ENCODE results near the gene CXCR5. TPM values are rescaled to one million over a fixed set of nuclear protein-coding genes. Genes with fewer than 3 reads are reported as not detected.

CXCR5 gene
- total RNA-seq, 3 donors from 2014 or later = 0.12 to 0.23 TPM; not detected in 1

DNA sequence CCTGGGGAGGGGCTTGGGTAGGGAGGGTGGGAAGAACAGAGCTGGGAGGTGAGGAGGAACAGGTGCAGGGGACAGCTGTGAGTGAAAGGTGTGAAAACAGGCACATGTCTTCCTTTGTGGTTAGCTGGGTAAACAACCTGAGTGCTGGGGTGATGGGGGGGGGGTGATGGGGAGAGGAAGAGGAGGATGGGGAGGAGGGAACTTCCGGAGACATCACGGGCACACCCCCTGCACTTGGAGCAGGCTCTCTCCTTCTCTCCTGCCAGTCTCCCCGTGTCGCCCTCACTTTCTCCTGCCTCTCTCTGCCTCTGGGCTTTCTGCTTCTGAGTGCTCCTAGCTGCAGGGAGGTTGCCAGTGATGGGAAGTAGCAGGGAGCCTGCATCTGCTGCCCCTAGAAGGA, 8.8 kb downstream of the CXCR5 start:
- TF ChIP-seq, protein P1, sequence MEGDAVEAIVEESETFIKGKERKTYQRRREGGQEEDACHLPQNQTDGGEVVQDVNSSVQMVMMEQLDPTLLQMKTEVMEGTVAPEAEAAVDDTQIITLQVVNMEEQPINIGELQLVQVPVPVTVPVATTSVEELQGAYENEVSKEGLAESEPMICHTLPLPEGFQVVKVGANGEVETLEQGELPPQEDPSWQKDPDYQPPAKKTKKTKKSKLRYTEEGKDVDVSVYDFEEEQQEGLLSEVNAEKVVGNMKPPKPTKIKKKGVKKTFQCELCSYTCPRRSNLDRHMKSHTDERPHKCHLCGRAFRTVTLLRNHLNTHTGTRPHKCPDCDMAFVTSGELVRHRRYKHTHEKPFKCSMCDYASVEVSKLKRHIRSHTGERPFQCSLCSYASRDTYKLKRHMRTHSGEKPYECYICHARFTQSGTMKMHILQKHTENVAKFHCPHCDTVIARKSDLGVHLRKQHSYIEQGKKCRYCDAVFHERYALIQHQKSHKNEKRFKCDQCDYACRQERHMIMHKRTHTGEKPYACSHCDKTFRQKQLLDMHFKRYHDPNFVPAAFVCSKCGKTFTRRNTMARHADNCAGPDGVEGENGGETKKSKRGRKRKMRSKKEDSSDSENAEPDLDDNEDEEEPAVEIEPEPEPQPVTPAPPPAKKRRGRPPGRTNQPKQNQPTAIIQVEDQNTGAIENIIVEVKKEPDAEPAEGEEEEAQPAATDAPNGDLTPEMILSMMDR (IDR thresholded peaks at IDR 0.05) = no peak
- peak in 2 of 3 donors; percentile 44 to 78 for DNase-seq
- ATAC-seq = peak; percentile 71
- H3K4me1 ChIP-seq (ENCODE audit: low read depth) = peaks cover 10% of the 10 kb centered on the region
- intact Hi-C loops (cut with DNase I, micrococcal nuclease) = no loop called here
- no peaks in the 10 kb centered on the region for H3K36me3 ChIP-seq (ENCODE audit: low read depth)
- H3K4me3 ChIP-seq = no peak overlapping the region
- no peaks in the 10 kb centered on the region for H3K9me3 ChIP-seq

DNA sequence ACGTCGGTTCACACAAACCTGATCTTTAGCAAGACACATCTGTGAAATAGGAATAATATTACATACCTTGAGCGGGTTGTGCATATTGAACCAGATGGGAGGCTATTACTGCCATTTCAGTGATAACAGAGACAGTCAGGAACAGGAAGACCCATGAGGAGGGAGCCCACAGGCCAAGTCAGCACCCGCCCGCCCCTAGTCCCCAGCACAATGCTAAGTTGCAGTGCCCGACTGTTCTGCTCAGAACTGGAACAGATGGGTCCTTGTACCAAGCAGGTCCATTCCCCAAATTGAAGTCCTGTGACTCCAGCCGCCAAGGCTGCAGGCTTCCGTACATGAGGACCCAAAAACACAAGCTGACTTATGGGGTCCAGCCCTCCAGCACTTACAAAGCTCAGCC, 9.3 kb downstream of the CXCR5 start:
- H3K4me1 ChIP-seq (ENCODE audit: low read depth) = peaks cover 7% of the 10 kb centered on the region
- H3K4me3 ChIP-seq = no peak overlapping the region
- ATAC-seq (no peak), DNase-seq (no peak)
- TF ChIP-seq, protein P1 (IDR thresholded peaks at IDR 0.05) = no peak
- no peaks in the 10 kb centered on the region for H3K36me3 ChIP-seq (ENCODE audit: low read depth)
- H3K9me3 ChIP-seq = no peaks in the 10 kb centered on the region
- intact Hi-C loops (cut with DNase I, micrococcal nuclease) = no loop called here

DNA sequence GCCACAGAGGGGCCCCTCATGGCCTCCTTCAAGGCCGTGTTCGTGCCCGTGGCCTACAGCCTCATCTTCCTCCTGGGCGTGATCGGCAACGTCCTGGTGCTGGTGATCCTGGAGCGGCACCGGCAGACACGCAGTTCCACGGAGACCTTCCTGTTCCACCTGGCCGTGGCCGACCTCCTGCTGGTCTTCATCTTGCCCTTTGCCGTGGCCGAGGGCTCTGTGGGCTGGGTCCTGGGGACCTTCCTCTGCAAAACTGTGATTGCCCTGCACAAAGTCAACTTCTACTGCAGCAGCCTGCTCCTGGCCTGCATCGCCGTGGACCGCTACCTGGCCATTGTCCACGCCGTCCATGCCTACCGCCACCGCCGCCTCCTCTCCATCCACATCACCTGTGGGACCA, 10.0 kb downstream of the CXCR5 start:
- Histone ChIP-seq H3K4me3 (no peak overlapping the region), H3K36me3 (ENCODE audit: low read depth) (no peaks in the 10 kb centered on the region), H3K4me1 (ENCODE audit: low read depth) (peaks cover 7% of the 10 kb centered on the region), H3K9me3 (no peaks in the 10 kb centered on the region)
- ATAC-seq (no peak), DNase-seq (no peak)
- intact Hi-C loops (cut with DNase I, micrococcal nuclease) = no loop called here
- TF ChIP-seq, protein P1 (IDR thresholded peaks at IDR 0.05) = no peak

DNA sequence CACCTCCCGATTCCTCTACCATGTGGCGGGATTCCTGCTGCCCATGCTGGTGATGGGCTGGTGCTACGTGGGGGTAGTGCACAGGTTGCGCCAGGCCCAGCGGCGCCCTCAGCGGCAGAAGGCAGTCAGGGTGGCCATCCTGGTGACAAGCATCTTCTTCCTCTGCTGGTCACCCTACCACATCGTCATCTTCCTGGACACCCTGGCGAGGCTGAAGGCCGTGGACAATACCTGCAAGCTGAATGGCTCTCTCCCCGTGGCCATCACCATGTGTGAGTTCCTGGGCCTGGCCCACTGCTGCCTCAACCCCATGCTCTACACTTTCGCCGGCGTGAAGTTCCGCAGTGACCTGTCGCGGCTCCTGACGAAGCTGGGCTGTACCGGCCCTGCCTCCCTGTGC, 10.5 kb downstream of the CXCR5 start:
- H3K4me1 ChIP-seq (ENCODE audit: low read depth) = peaks cover 7% of the 10 kb centered on the region
- intact Hi-C loops (cut with DNase I, micrococcal nuclease) = no loop called here

DNA sequence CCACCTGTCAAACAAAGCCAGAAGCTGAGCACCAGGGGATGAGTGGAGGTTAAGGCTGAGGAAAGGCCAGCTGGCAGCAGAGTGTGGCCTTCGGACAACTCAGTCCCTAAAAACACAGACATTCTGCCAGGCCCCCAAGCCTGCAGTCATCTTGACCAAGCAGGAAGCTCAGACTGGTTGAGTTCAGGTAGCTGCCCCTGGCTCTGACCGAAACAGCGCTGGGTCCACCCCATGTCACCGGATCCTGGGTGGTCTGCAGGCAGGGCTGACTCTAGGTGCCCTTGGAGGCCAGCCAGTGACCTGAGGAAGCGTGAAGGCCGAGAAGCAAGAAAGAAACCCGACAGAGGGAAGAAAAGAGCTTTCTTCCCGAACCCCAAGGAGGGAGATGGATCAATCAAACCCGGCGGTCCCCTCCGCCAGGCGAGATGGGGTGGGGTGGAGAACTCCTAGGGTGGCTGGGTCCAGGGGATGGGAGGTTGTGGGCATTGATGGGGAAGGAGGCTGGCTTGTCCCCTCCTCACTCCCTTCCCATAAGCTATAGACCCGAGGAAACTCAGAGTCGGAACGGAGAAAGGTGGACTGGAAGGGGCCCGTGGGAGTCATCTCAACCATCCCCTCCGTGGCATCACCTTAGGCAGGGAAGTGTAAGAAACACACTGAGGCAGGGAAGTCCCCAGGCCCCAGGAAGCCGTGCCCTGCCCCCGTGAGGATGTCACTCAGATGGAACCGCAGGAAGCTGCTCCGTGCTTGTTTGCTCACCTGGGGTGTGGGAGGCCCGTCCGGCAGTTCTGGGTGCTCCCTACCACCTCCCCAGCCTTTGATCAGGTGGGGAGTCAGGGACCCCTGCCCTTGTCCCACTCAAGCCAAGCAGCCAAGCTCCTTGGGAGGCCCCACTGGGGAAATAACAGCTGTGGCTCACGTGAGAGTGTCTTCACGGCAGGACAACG, 11.7 kb downstream of the CXCR5 start:
- DNase-seq = peak in 2 of 3 donors; percentile 33 to 84
- intact Hi-C loops (cut with DNase I, micrococcal nuclease) = no loop called here
- no peaks in the 10 kb centered on the region for H3K36me3 ChIP-seq (ENCODE audit: low read depth)
- peaks cover 7% of the 10 kb centered on the region for H3K4me1 ChIP-seq (ENCODE audit: low read depth)
- no peaks in the 10 kb centered on the region for H3K9me3 ChIP-seq
- TF ChIP-seq, protein P1 (IDR thresholded peaks at IDR 0.05) = no peak
- ATAC-seq = peak; percentile 55
- H3K4me3 ChIP-seq = no peak overlapping the region

More for the DNA sequence above, 10.5 kb downstream of the CXCR5 start:
- TF ChIP-seq, protein P1 (IDR thresholded peaks at IDR 0.05) = no peak
- no peak for ATAC-seq
- Histone ChIP-seq H3K36me3 (ENCODE audit: low read depth) (no peaks in the 10 kb centered on the region), H3K9me3 (no peaks in the 10 kb centered on the region), H3K4me3 (no peak overlapping the region)
- no peak for DNase-seq
